ENCODE measurements around the gene CLMP. TPM values are rescaled to one million over a fixed set of nuclear protein-coding genes. Genes with fewer than 3 reads are reported as not detected.
"Not testable (repeated sequence)": the region's sequence is repeated elsewhere in the genome, so short reads cannot be mapped to it uniquely, and the experiment has no call there.

CLMP gene
- total RNA-seq, 1 donor from 2014 or later, result 3.4 TPM

- intact Hi-C loops (cut with micrococcal nuclease), result no loop called here
- Histone ChIP-seq H3K4me3 (peak within 1 kb of the TSS; percentile 98), H3K36me3 (peaks cover 48% of the 10 kb centered on the region), H3K9me3 (replicated peaks) (no peaks in the 10 kb centered on the region), H3K27me3 (ENCODE audit: low read depth) (no peaks in the 10 kb centered on the region), H3K27ac (replicated peaks) (peak within 1 kb of the TSS; percentile 100), H3K4me1 (peaks cover 87% of the 10 kb centered on the region)
- TF ChIP-seq CTCF (IDR thresholded peaks at IDR 0.05; ENCODE audit: borderline replicate concordance), result no peak
- peak; percentile 64 for DNase-seq
Observed at GRCh38 chr11:123061403-123062157, 133.5 kb downstream of the CLMP start, which contains the start of gene HSPA8. HSPA8 (minus strand) TSS chr11:123062136; CDS start chr11:123061324, 812 bp downstream.

- DNase-seq, result no peak
- no peak for TF ChIP-seq CTCF (IDR thresholded peaks at IDR 0.05; ENCODE audit: borderline replicate concordance)
- H3K9me3 ChIP-seq (replicated peaks), result no peaks in the 10 kb centered on the region
- no peaks in the 10 kb centered on the region for H3K27me3 ChIP-seq (ENCODE audit: low read depth)
- H3K36me3 ChIP-seq, result peaks cover 60% of the 10 kb centered on the region
- peak overlapping the region; percentile 100 for H3K27ac ChIP-seq (replicated peaks)
- intact Hi-C loops (cut with micrococcal nuclease), result no loop called here
- H3K4me3 ChIP-seq, result peak overlapping the region; percentile 98
- peaks cover 91% of the 10 kb centered on the region for H3K4me1 ChIP-seq
Observed at GRCh38 chr11:123060277-123061000, 134.6 kb downstream of the CLMP start.

- peaks cover 90% of the 10 kb centered on the region for H3K4me1 ChIP-seq
Observed at GRCh38 chr11:123059041-123059920, 135.8 kb downstream of the CLMP start.

GRCh38 chr11:123057661-123058305, 137.3 kb downstream of the CLMP start:
- Histone ChIP-seq H3K9me3 (replicated peaks) (no peaks in the 10 kb centered on the region), H3K4me3 (peak overlapping the region; percentile 98), H3K27me3 (ENCODE audit: low read depth) (no peaks in the 10 kb centered on the region), H3K4me1 (peaks cover 78% of the 10 kb centered on the region), H3K27ac (replicated peaks) (peak overlapping the region; percentile 29), H3K36me3 (peaks cover 76% of the 10 kb centered on the region)
- no peak for DNase-seq
- TF ChIP-seq CTCF (IDR thresholded peaks at IDR 0.05; ENCODE audit: borderline replicate concordance), result no peak
- intact Hi-C loops (cut with micrococcal nuclease), result no loop called here

More at GRCh38 chr11:123059041-123059920, 135.8 kb downstream of the CLMP start:
- peak overlapping the region; percentile 100 for H3K27ac ChIP-seq (replicated peaks)
- intact Hi-C loops (cut with micrococcal nuclease); H3K9me3 ChIP-seq (replicated peaks); H3K27me3 ChIP-seq (ENCODE audit: low read depth); DNase-seq: not testable (repeated sequence)
- peaks cover 67% of the 10 kb centered on the region for H3K36me3 ChIP-seq
- H3K4me3 ChIP-seq, result peak overlapping the region; percentile 98

- no peak for DNase-seq
- Histone ChIP-seq H3K9me3 (replicated peaks) (no peaks in the 10 kb centered on the region), H3K27ac (replicated peaks) (peak overlapping the region; percentile 3), H3K27me3 (ENCODE audit: low read depth) (no peaks in the 10 kb centered on the region), H3K4me3 (peak overlapping the region; percentile 98), H3K4me1 (peaks cover 75% of the 10 kb centered on the region), H3K36me3 (peaks cover 76% of the 10 kb centered on the region)
- TF ChIP-seq CTCF (IDR thresholded peaks at IDR 0.05; ENCODE audit: borderline replicate concordance), result no peak
- intact Hi-C loops (cut with micrococcal nuclease), result no loop called here
Observed at GRCh38 chr11:123056835-123057491, 138.1 kb downstream of the CLMP start.
